KMS-11 (cell line): Measurements from ENCODE around the gene KRTAP20-1.

Experiments
- H2AFZ ChIP-seq: fragments of 200-600 bp; sonication (generic); 2 replicates; pipeline ENCODE4 v1.6.1; 2016; ENCODE audit warnings: antibody characterized with exemption, mixed run types, low read depth
- H3K27ac ChIP-seq: fragments of 200-600 bp; sonication (generic); 2 replicates; pipeline ENCODE4 v1.6.1; 2016; ENCODE audit warnings: mild to moderate bottlenecking, mixed run types
- H3K27me3 ChIP-seq: fragments of 200-600 bp; sonication (generic); 2 replicates; pipeline ENCODE4 v1.6.1; 2017; ENCODE audit warnings: mild to moderate bottlenecking, low read depth, mixed run types, moderate library complexity; ENCODE audit not compliant: insufficient read depth
- H3K36me3 ChIP-seq: fragments of 200-600 bp; sonication (generic); 2 replicates; pipeline ENCODE4 v1.6.1; 2017; ENCODE audit warnings: mild to moderate bottlenecking, mixed run types; ENCODE audit not compliant: insufficient read depth
- H3K4me1 ChIP-seq: fragments of 200-600 bp; sonication (generic); 2 replicates; pipeline ENCODE4 v1.6.1; 2016; ENCODE audit warnings: mild to moderate bottlenecking, low read depth, mixed run types; ENCODE audit not compliant: poor library complexity, severe bottlenecking
- H3K4me2 ChIP-seq: fragments of 200-600 bp; sonication (generic); 2 replicates; pipeline ENCODE4 v1.7.0; 2016; ENCODE audit warnings: mild to moderate bottlenecking, mixed run types
- H3K4me3 ChIP-seq: fragments of 200-600 bp; sonication (generic); IDR thresholded peaks from 2 replicates; pipeline ENCODE4 v1.6.1; 2017; ENCODE audit warnings: low read depth, low read length, mixed read lengths; ENCODE audit not compliant: insufficient read depth
- H3K79me2 ChIP-seq: fragments of 200-600 bp; sonication (generic); 2 replicates; pipeline ENCODE4 v1.6.1; 2016; ENCODE audit warnings: low read depth, mixed run types; ENCODE audit not compliant: insufficient read depth
- H3K9ac ChIP-seq: fragments of 200-600 bp; sonication (generic); 2 replicates; pipeline ENCODE4 v1.6.1; 2016; ENCODE audit warnings: mild to moderate bottlenecking, mixed run types
- H4K20me1 ChIP-seq: fragments of 200-600 bp; sonication (generic); 2 replicates; pipeline ENCODE4 v1.6.1; 2016; ENCODE audit warnings: mild to moderate bottlenecking, mixed run types; ENCODE audit not compliant: insufficient read depth
- CTCF ChIP-seq: fragments of 200-600 bp; sonication (generic); conservative IDR thresholded peaks from 2 replicates; pipeline ENCODE4 v1.6.1; 2017; ENCODE audit warnings: low read depth, mild to moderate bottlenecking, antibody characterized with exemption, low read length, moderate library complexity, mixed read lengths

KRTAP20-1 gene

GRCh38 chr21:30623362-30623761 lies 7.1 kb downstream of the KRTAP20-1 start:
- Histone ChIP-seq H3K36me3 (no peaks in the 10 kb centered on the region), H4K20me1 (no peaks in the 10 kb centered on the region), H3K79me2 (no peaks in the 10 kb centered on the region), H3K4me3 (no peak overlapping the region), H2AFZ (no peak overlapping the region), H3K9ac (no peak overlapping the region), H3K4me1 (no peaks in the 10 kb centered on the region), H3K27ac (no peak overlapping the region), H3K27me3 (no peaks in the 10 kb centered on the region), H3K4me2 (no peak overlapping the region)
- TF ChIP-seq CTCF, result no peak

- Histone ChIP-seq H2AFZ (no peak overlapping the region), H3K27me3 (no peaks in the 10 kb centered on the region)
- TF ChIP-seq CTCF, result no peak
Measured at GRCh38 chr21:30625449-30626165, 9.4 kb downstream of the KRTAP20-1 start.

GRCh38 chr21:30628109-30628508 lies 11.9 kb downstream of the KRTAP20-1 start:
- no peaks in the 10 kb centered on the region for H3K36me3 ChIP-seq
- H3K4me1 ChIP-seq, result no peaks in the 10 kb centered on the region
- H3K27me3 ChIP-seq, result no peaks in the 10 kb centered on the region
- H3K27ac ChIP-seq, result no peak overlapping the region
- H2AFZ ChIP-seq, result no peak overlapping the region
- no peaks in the 10 kb centered on the region for H4K20me1 ChIP-seq
- H3K4me3 ChIP-seq, result no peak overlapping the region
- no peak overlapping the region for H3K9ac ChIP-seq
- TF ChIP-seq CTCF, result no peak
- H3K79me2 ChIP-seq, result no peaks in the 10 kb centered on the region
- H3K4me2 ChIP-seq, result no peak overlapping the region

More at GRCh38 chr21:30625449-30626165, 9.4 kb downstream of the KRTAP20-1 start:
- H3K27ac ChIP-seq, result no peak overlapping the region
- no peaks in the 10 kb centered on the region for H3K4me1 ChIP-seq
- no peaks in the 10 kb centered on the region for H4K20me1 ChIP-seq
- H3K4me3 ChIP-seq, result no peak overlapping the region
- no peaks in the 10 kb centered on the region for H3K79me2 ChIP-seq
- H3K4me2 ChIP-seq, result no peak overlapping the region
- H3K9ac ChIP-seq, result no peak overlapping the region
- no peaks in the 10 kb centered on the region for H3K36me3 ChIP-seq

- H3K4me2 ChIP-seq, result no peak overlapping the region
- H3K4me3 ChIP-seq, result no peak overlapping the region
- no peak overlapping the region for H2AFZ ChIP-seq
- no peak for TF ChIP-seq CTCF
- no peaks in the 10 kb centered on the region for H3K79me2 ChIP-seq
- no peak overlapping the region for H3K9ac ChIP-seq
- no peaks in the 10 kb centered on the region for H3K27me3 ChIP-seq
- no peaks in the 10 kb centered on the region for H3K4me1 ChIP-seq
- H4K20me1 ChIP-seq, result no peaks in the 10 kb centered on the region
- H3K27ac ChIP-seq, result no peak overlapping the region
- H3K36me3 ChIP-seq, result no peaks in the 10 kb centered on the region
Measured at GRCh38 chr21:30629200-30629599, 13.0 kb downstream of the KRTAP20-1 start.
